GM12878 (cell line): Measurements from ENCODE around the gene MYO10. TPM values are rescaled to one million over a fixed set of nuclear protein-coding genes. Genes with fewer than 3 reads are reported as not detected.

Experiments used
- ATAC-seq: fragments of 200-7000 bp; cut with Tn5 transposase; 3 replicates; pipeline ENCODE4 v1.9.1; 2020; ENCODE audit warnings: mild to moderate bottlenecking, moderate library complexity
- BruUV-seq: library from RNA; stranded (reverse); fragments of 400-500 nt; replicated peaks from 2 replicates; lab custom pipeline; 2021; lab: Mats Ljungman, UMichigan
- CTCF ChIA-PET: fragments of 300-600 bp; sonication (Branson Sonifier 250); formaldehyde crosslinking; extraction: SDS; loops from one replicate; lab custom pipeline; 2021; ENCODE audit warnings: inconsistent platforms; lab: Yijun Ruan, JAX
- POLR2A ChIA-PET: fragments of 350-600 bp; formaldehyde crosslinking; extraction: SDS; loops from one replicate; lab custom pipeline; 2021; ENCODE audit warnings: inconsistent platforms; lab: Charles Lee
- RAD21 ChIA-PET: fragments of 300-600 bp; sonication (Branson Sonifier 250); formaldehyde crosslinking; loops from one replicate; lab custom pipeline; 2023; ENCODE audit warnings: antibody characterized with exemption; ENCODE audit not compliant: unreplicated experiment; lab: Charles Lee
- SMC1A ChIA-PET: fragments of 300-600 bp; sonication (Branson Sonifier 250); formaldehyde crosslinking; loops from one replicate; lab custom pipeline; 2023; ENCODE audit not compliant: unreplicated experiment, uncharacterized antibody; lab: Charles Lee
- DNase-seq: peaks from one replicate; pipeline ENCODE4 v3.0.0-alpha.2; 2011; ENCODE audit warnings: low read depth, low spot score
- FAIRE-seq: peaks from 3 replicates; lab custom pipeline; 2011; peaks lifted over from hg19 to GRCh38; lab: Jason Lieb, UNC
- H2AFZ ChIP-seq: 2 replicates; pipeline ENCODE4 v1.6.0; 2011; ENCODE audit warnings: low read depth, low read length, control low read depth; ENCODE audit not compliant: control insufficient read depth
- H3K27ac ChIP-seq: 2 replicates; pipeline ENCODE4 v1.5.1; 2011; ENCODE audit warnings: control low read depth; ENCODE audit not compliant: control insufficient read depth, insufficient read depth
- H3K27me3 ChIP-seq, 2 experiments: replicated peaks in 1 of 2; 2 replicates each; pipeline versions ENCODE4 v1.6.0 to v1.6.1; 2011; ENCODE audit warnings: low read length in 1 of 2; ENCODE audit not compliant: control insufficient read depth in 2 of 2, insufficient read depth in 2 of 2
- H3K36me3 ChIP-seq, 2 experiments: 2 replicates each; pipeline ENCODE4 v1.5.1; 2011; ENCODE audit warnings: low read length in 1 of 2; ENCODE audit not compliant: control insufficient read depth in 2 of 2, insufficient read depth in 2 of 2
- H3K4me1 ChIP-seq: 2 replicates; pipeline ENCODE4 v1.6.1; 2011; ENCODE audit warnings: mild to moderate bottlenecking, low read length, moderate library complexity, mixed read lengths; ENCODE audit not compliant: control insufficient read depth, insufficient read depth
- H3K4me2 ChIP-seq: 2 replicates; pipeline ENCODE4 v1.6.0; 2011; ENCODE audit warnings: control low read depth; ENCODE audit not compliant: control insufficient read depth, insufficient read depth
- H3K4me3 ChIP-seq: fragments of 200-600 bp; sonication (generic); 2 replicates; pipeline ENCODE4 v1.5.1; 2016
- H3K79me2 ChIP-seq: 2 replicates; pipeline ENCODE4 v1.6.0; 2011; ENCODE audit warnings: low read length; ENCODE audit not compliant: control insufficient read depth, insufficient read depth
- H3K9ac ChIP-seq: 2 replicates; pipeline ENCODE4 v1.8.0; 2011; ENCODE audit warnings: low read length, control low read depth, mixed read lengths; ENCODE audit not compliant: control insufficient read depth, insufficient read depth
- H3K9me3 ChIP-seq: replicated peaks from 3 replicates; pipeline ENCODE4 v1.5.1; 2011; ENCODE audit warnings: mild to moderate bottlenecking, low read length; ENCODE audit not compliant: control insufficient read depth, insufficient read depth
- H4K20me1 ChIP-seq: 2 replicates; pipeline ENCODE4 v1.6.0; 2011; ENCODE audit not compliant: control insufficient read depth, insufficient read depth
- BHLHE40 ChIP-seq, 2 experiments: fragments of 450-650 bp in 1 of 2; IDR thresholded peaks; 2 replicates each; pipeline ENCODE4 v1.6.1; 2011 to 2017; ENCODE audit warnings: low read depth in 2 of 2, borderline replicate concordance in 1 of 2, improper control_type of control experiment in 1 of 2, low read length in 1 of 2, mild to moderate bottlenecking in 1 of 2
- ELK1 ChIP-seq: IDR thresholded peaks from 2 replicates; pipeline ENCODE4 v1.6.1; 2012; ENCODE audit warnings: low read depth, low read length, improper control_type of control experiment
- EZH2 ChIP-seq: IDR thresholded peaks from 2 replicates; pipeline ENCODE4 v1.6.1; 2012; ENCODE audit warnings: low read depth, mild to moderate bottlenecking, control low read depth, inconsistent platforms, low read length, borderline replicate concordance; ENCODE audit not compliant: control insufficient read depth
- HDGF ChIP-seq: fragments of 450-650 bp; IDR thresholded peaks from 2 replicates; pipeline ENCODE4 v1.6.1; 2016; ENCODE audit warnings: antibody characterized with exemption
- MEF2A ChIP-seq: IDR thresholded peaks from 2 replicates; pipeline ENCODE4 v1.6.1; 2011; ENCODE audit warnings: low read depth, mild to moderate bottlenecking, low read length, moderate library complexity; ENCODE audit not compliant: insufficient read depth
- PKNOX1 ChIP-seq: fragments of 450-650 bp; IDR thresholded peaks from 2 replicates; pipeline ENCODE4 v1.6.1; 2016; ENCODE audit warnings: mild to moderate bottlenecking
- RUNX3 ChIP-seq: IDR thresholded peaks from 2 replicates; pipeline ENCODE4 v1.6.1; 2012; ENCODE audit warnings: low read length, inconsistent platforms
- SMAD5 ChIP-seq: IDR thresholded peaks from 2 replicates; pipeline ENCODE4 v1.6.1; 2016; ENCODE audit warnings: antibody characterized with exemption, low read depth
- ZSCAN29 ChIP-seq: fragments of 450-650 bp; IDR thresholded peaks from 2 replicates; pipeline ENCODE4 v1.6.1; 2017; ENCODE audit warnings: mild to moderate bottlenecking, moderate library complexity
- WGBS: methylation state at CpG from one replicate; pipeline ENCODE4 v1.1.6; 2016; ENCODE audit warnings: low lambda C conversion rate; ENCODE audit not compliant: insufficient replicate concordance, insufficient coverage; ENCODE audit errors: missing lambda C conversion rate; 5-methylcytosine and 5-hydroxymethylcytosine counted together
- in situ Hi-C: fragments of 300-500 bp; cut with MboI; formaldehyde crosslinking; loops from 9 replicates; pipeline ENCODE4 v1.14.3; 2018; ENCODE audit warnings: mixed read lengths
- intact Hi-C: fragments of 100-400 bp; cut with micrococcal nuclease; formaldehyde crosslinking; loops from one replicate; pipeline ENCODE4 v1.14.2; 2022; ENCODE audit not compliant: unreplicated experiment
- polyA plus RNA-seq, 11 experiments: library from polyadenylated mRNA; depleted of rRNA in 4 of 11; unstranded in 6 of 11; stranded (reverse) in 5 of 11; fragments of >200 nt; fragmentation: Nextera tagmentation in 4 of 11; fragmentation: Illumina TruSeq in 1 of 11; extraction: Ambion mirVana in 4 of 11; extraction: Trizol in 1 of 11; gene quantifications; 1 replicate in 1 of 11; 2 replicates in 10 of 11; pipeline versions ENCODE4 v1.2.1 to v1.2.3, GENCODE V29; 2011 to 2016; ENCODE audit warnings: inconsistent platforms in 2 of 11, missing spikeins in 2 of 11, low read depth in 1 of 11
- total RNA-seq, 4 experiments: library from RNA; depleted of rRNA in 3 of 4; stranded (reverse); fragments of >200 nt in 3 of 4; fragmentation: Illumina TruSeq in 1 of 4; extraction: Trizol in 1 of 4; gene quantifications; 2 replicates each; pipeline versions ENCODE4 v1.2.1 to v1.2.3, GENCODE V29; 2013 to 2021
- TF ChIP-seq, protein P1 (sequence below): IDR thresholded peaks from 2 replicates; pipeline ENCODE4 v1.6.1; 2012; ENCODE audit warnings: mild to moderate bottlenecking, low read depth, low read length

Gene MYO10
- total and polyA plus RNA-seq, 10 of the 15 experiments (the other 5 are each of a cell fraction or from before 2014, with no cell fraction given): 0.02 to 0.77 (median 0.17) TPM

DNA sequence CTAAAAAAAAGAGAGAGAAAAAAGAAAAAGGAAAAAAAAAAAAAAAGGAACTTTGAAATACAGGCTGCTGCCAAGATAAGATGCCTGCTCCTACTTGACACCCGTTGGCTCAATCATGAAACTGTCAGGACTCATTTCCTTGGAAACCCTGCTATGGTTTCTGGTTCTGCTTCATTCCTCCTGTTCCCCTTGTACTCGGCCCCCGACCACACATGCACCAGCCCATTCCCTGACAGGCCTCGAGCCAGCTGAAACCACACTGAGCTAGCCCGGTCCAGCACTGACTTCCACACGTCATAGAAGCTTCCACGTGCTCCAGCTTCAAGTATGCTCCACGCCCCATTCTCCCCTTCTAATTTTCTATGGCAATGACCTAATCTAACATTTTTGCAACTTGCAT is 93.2 kb downstream of the MYO10 start:
- ChIA-PET POLR2A (no interaction called here), CTCF (no interaction called here), RAD21 (no interaction called here), SMC1A (no interaction called here)
- Histone ChIP-seq H3K4me2 (no peak overlapping the region), H3K36me3 (no peaks in the 10 kb centered on the region), H4K20me1 (no peaks in the 10 kb centered on the region), H3K4me1 (no peaks in the 10 kb centered on the region), H3K4me3 (no peak overlapping the region), H3K9me3 (no peaks in the 10 kb centered on the region), H2AFZ (no peak overlapping the region), H3K9ac (no peak overlapping the region), H3K79me2 (no peaks in the 10 kb centered on the region), H3K27me3 (no peaks in the 10 kb centered on the region), H3K27ac (no peak overlapping the region)
- in situ Hi-C loops: no loop called here
- DNase-seq: no peak
- ATAC-seq: peak; percentile 31; the same call in 2 of the 3 replicates
- intact Hi-C loops: no loop called here
- TF ChIP-seq EZH2: no peak
- no peak for TF ChIP-seq ELK1
- no peak for TF ChIP-seq HDGF
- no peak for TF ChIP-seq MEF2A
- TF ChIP-seq, protein P1, sequence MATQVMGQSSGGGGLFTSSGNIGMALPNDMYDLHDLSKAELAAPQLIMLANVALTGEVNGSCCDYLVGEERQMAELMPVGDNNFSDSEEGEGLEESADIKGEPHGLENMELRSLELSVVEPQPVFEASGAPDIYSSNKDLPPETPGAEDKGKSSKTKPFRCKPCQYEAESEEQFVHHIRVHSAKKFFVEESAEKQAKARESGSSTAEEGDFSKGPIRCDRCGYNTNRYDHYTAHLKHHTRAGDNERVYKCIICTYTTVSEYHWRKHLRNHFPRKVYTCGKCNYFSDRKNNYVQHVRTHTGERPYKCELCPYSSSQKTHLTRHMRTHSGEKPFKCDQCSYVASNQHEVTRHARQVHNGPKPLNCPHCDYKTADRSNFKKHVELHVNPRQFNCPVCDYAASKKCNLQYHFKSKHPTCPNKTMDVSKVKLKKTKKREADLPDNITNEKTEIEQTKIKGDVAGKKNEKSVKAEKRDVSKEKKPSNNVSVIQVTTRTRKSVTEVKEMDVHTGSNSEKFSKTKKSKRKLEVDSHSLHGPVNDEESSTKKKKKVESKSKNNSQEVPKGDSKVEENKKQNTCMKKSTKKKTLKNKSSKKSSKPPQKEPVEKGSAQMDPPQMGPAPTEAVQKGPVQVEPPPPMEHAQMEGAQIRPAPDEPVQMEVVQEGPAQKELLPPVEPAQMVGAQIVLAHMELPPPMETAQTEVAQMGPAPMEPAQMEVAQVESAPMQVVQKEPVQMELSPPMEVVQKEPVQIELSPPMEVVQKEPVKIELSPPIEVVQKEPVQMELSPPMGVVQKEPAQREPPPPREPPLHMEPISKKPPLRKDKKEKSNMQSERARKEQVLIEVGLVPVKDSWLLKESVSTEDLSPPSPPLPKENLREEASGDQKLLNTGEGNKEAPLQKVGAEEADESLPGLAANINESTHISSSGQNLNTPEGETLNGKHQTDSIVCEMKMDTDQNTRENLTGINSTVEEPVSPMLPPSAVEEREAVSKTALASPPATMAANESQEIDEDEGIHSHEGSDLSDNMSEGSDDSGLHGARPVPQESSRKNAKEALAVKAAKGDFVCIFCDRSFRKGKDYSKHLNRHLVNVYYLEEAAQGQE: no peak
- no peak for TF ChIP-seq RUNX3
- no peak for TF ChIP-seq SMAD5
- TF ChIP-seq PKNOX1: no peak
- TF ChIP-seq BHLHE40 (IDR thresholded peaks at IDR 0.05; ENCODE audit: borderline replicate concordance in 1 of 2, low read depth in 2 of 2, low read length in 1 of 2): no peak
- no peak for TF ChIP-seq ZSCAN29
- WGBS: 0% methylated on average over 8 of the region's 8 CpGs
- no TSS peak for BruUV-seq
- FAIRE-seq: no peak
